ENCODE results near the gene PDK4.

GRCh38 chr7:95546647-95547046 lies 49.7 kb downstream of the PDK4 start:
- TF ChIP-seq EZH2 (IDR thresholded peaks at IDR 0.05) (no peak), POLR2AphosphoS5 (IDR thresholded peaks at IDR 0.05; ENCODE audit: borderline replicate concordance, low read depth, low read length) (no peak)
